Measurements from ENCODE around the gene CRYL1. TPM values are rescaled to one million over a fixed set of nuclear protein-coding genes. Genes with fewer than 3 reads are reported as not detected.

The CRYL1 gene
- total and polyA plus RNA-seq, 2 donors (not counting 1 experiment from before 2014, with no cell fraction given) = 6.5 to 15.1 TPM

- TF ChIP-seq CTCF (IDR thresholded peaks at IDR 0.05) (no peak), EZH2 (IDR thresholded peaks at IDR 0.05; ENCODE audit: borderline replicate concordance, insufficient read depth, low read depth, low read length, poor library complexity, severe bottlenecking) (no peak)
- no peak for DNase-seq
- H2AFZ ChIP-seq (ENCODE audit: insufficient read depth, low read depth, low read length, poor library complexity, severe bottlenecking) = peak overlapping the region; percentile 97
- no peaks in the 10 kb centered on the region for H3K79me2 ChIP-seq (ENCODE audit: control insufficient read depth, insufficient read depth, low read length)
- WGBS (ENCODE audit: insufficient coverage) = under 1% methylated on average over 37 of the region's 37 CpGs
- POLR2A ChIA-PET = interaction anchor here (0.6 kb wide), 2 partner anchors 25 to 563 kb away, joined by 3 read pairs; no protein-coding TSS in a partner anchor
- CTCF ChIA-PET = interaction anchor here (0.8 to 1.0 kb wide), 2 partner anchors 42 to 72 kb away, joined by 3 read pairs; partner anchors contain the start of gene IFT88
- Mint-ChIP-seq H3K27me3 (peaks cover under 1% of the 10 kb centered on the region), H3K4me3 (peak overlapping the region; percentile 91), H3K4me1 (peaks cover 14% of the 10 kb centered on the region), H3K27ac (peak overlapping the region; percentile 86), H3K9me3 (ENCODE audit: insufficient read depth) (no peaks in the 10 kb centered on the region)
- peak overlapping the region; percentile 85 for H3K4me2 ChIP-seq (replicated peaks; ENCODE audit: low read depth, low read length, poor library complexity, severe bottlenecking)
- peaks cover 0 to 5% (median 1%) of the 10 kb centered on the region in 4 experiments for H3K27me3 ChIP-seq (replicated peaks in 1 of 4; ENCODE audit: control extremely low read depth in 1 of 4, control insufficient read depth in 3 of 4, insufficient read depth in 4 of 4, low read length in 3 of 4)
- intact Hi-C loops (cut with micrococcal nuclease) = loop anchor here (10.0 kb wide), 1 partner anchor 250 kb away; the partner anchor contains the start of gene EEF1AKMT1
- no peaks in the 10 kb centered on the region for H4K20me1 ChIP-seq (ENCODE audit: control insufficient read depth, insufficient read depth, low read length, poor library complexity, severe bottlenecking)
- H3K9ac ChIP-seq (ENCODE audit: low read length) = peak overlapping the region; percentile 84
- peak; percentile 3 for ATAC-seq (ENCODE audit: low read depth)
- peaks cover 6 to 15% of the 10 kb centered on the region in 2 donors for H3K4me1 ChIP-seq (ENCODE audit: control insufficient read depth in 2 of 2, insufficient read depth in 2 of 2, low read length in 2 of 2)
- no peaks in the 10 kb centered on the region for H3K36me3 ChIP-seq (replicated peaks in 1 of 2; ENCODE audit: control extremely low read depth in 1 of 2, control insufficient read depth in 1 of 2, extremely low read depth in 1 of 2, insufficient read depth in 2 of 2, low read length in 1 of 2)
- no peaks in the 10 kb centered on the region for H3K9me3 ChIP-seq (ENCODE audit: control extremely low read depth in 1 of 3, control insufficient read depth in 2 of 3, insufficient read depth in 1 of 3, low read length in 2 of 3)
- H3K27ac ChIP-seq (ENCODE audit: low read length in 2 of 2) = peak overlapping the region in 1 of 2 donors; percentile 73
- peak overlapping the region; percentile 65 to 79 (median 74) for H3K4me3 ChIP-seq (ENCODE audit: control extremely low read depth in 1 of 5, extremely low read depth in 1 of 5, insufficient read depth in 1 of 5, low read depth in 2 of 5, low read length in 4 of 5)
Measured at GRCh38 chr13:20525144-20525600, 485 bp downstream of the CRYL1 start.

- Histone ChIP-seq H3K79me2 (ENCODE audit: control insufficient read depth, insufficient read depth, low read length) (no peaks in the 10 kb centered on the region), H3K4me1 (ENCODE audit: control insufficient read depth in 2 of 2, insufficient read depth in 2 of 2, low read length in 2 of 2) (peaks cover 2 to 11% of the 10 kb centered on the region in 2 donors), H3K9ac (ENCODE audit: low read length) (no peak overlapping the region), H3K4me2 (replicated peaks; ENCODE audit: low read depth, low read length, poor library complexity, severe bottlenecking) (no peak overlapping the region), H4K20me1 (ENCODE audit: control insufficient read depth, insufficient read depth, low read length, poor library complexity, severe bottlenecking) (no peaks in the 10 kb centered on the region), H3K4me3 (ENCODE audit: control extremely low read depth in 1 of 5, extremely low read depth in 1 of 5, insufficient read depth in 1 of 5, low read depth in 2 of 5, low read length in 4 of 5) (no peak overlapping the region), H3K27ac (ENCODE audit: low read length in 2 of 2) (no peak overlapping the region), H2AFZ (ENCODE audit: insufficient read depth, low read depth, low read length, poor library complexity, severe bottlenecking) (no peak overlapping the region), H3K27me3 (replicated peaks in 1 of 4; ENCODE audit: control extremely low read depth in 1 of 4, control insufficient read depth in 3 of 4, insufficient read depth in 4 of 4, low read length in 3 of 4) (no peaks in the 10 kb centered on the region), H3K36me3 (replicated peaks in 1 of 2; ENCODE audit: control extremely low read depth in 1 of 2, control insufficient read depth in 1 of 2, extremely low read depth in 1 of 2, insufficient read depth in 2 of 2, low read length in 1 of 2) (no peaks in the 10 kb centered on the region), H3K9me3 (ENCODE audit: control extremely low read depth in 1 of 3, control insufficient read depth in 2 of 3, insufficient read depth in 1 of 3, low read length in 2 of 3) (no peaks in the 10 kb centered on the region)
- TF ChIP-seq CTCF (IDR thresholded peaks at IDR 0.05) = no peak
- intact Hi-C loops (cut with micrococcal nuclease) = loop anchor here (10.0 kb wide), 1 partner anchor 253 kb away; the partner anchor contains the start of gene EEF1AKMT1
- DNase-seq (no peak), ATAC-seq (ENCODE audit: low read depth) (no peak)
- Mint-ChIP-seq H3K4me3 (no peak overlapping the region), H3K9me3 (ENCODE audit: insufficient read depth) (no peaks in the 10 kb centered on the region), H3K27me3 (no peaks in the 10 kb centered on the region), H3K27ac (no peak overlapping the region), H3K4me1 (peaks cover 16% of the 10 kb centered on the region)
- ChIA-PET POLR2A (interaction anchor here (0.7 kb wide), 1 partner anchor 716 kb away, joined by 3 read pairs; no protein-coding TSS in a partner anchor), CTCF (interaction anchor here (1.3 to 2.3 kb wide), 2 partner anchors 27 to 29 kb away, joined by 4 to 6 read pairs; no protein-coding TSS in a partner anchor)
- WGBS (ENCODE audit: insufficient coverage) = 95% methylated on average over 2 of the region's 5 CpGs
Measured at GRCh38 chr13:20521364-20522115, 4.1 kb downstream of the CRYL1 start.
